DMS 273 treated with DMSO at 0.1 percent for 48 hours (cell line): ENCODE data around the gene CDX1.

ENCODE experiments used
- DNase-seq: peaks from one replicate; lab custom pipeline; 2025; lab: John Stamatoyannopoulos, UW

CDX1 gene

GRCh38 chr5:150184006-150184405, 17.4 kb downstream of the CDX1 start:
- no peak for DNase-seq

GRCh38 chr5:150184990-150185912, 18.7 kb downstream of the CDX1 start:
- DNase-seq, result no peak

- no peak for DNase-seq
These were observed 19.6 kb downstream of the CDX1 start for GRCh38 chr5:150186137-150186536.

DNA sequence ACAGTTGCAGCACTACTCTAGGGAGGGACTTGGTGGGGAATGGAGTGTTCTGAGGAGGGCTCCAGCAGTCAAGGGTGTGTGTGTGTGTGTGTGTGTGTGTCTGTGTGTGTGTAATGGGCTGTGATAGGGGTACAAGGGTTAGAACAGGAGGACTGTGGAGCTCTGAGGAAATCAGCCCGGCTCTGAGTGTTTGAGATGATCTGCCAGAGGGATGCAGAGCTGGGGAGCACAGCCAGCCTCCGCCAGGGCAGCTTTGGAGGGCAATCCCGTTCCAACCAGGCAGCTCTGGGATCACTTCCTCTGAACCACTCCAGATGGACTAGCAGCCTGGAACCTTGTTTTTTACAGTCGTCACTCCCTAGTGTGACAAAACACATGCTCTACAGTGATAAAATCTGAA, 20.3 kb downstream of the CDX1 start:
- DNase-seq, result no peak

- no peak for DNase-seq
These were observed 21.7 kb downstream of the CDX1 start for GRCh38 chr5:150188146-150188842.

DNA sequence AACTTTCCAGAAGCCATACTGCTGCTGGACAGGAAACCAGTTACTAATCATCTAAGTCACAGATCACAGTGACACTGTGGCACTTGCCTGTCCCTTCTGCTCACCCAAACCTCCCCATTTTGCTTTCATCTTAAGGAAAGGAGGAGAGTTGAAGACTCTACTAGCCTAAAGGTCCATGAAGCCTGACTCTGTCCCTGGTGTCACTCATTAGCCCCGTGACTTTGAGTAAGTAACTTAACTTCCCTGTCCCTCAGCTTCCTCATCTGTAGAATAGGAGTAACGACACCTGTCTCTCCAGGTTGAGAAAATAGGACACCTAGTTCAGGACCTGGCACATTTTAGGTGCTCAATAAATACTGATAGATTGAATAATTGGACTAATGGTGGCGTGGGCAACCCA, 22.7 kb downstream of the CDX1 start:
- no peak for DNase-seq

GRCh38 chr5:150189728-150190502, 23.3 kb downstream of the CDX1 start, which contains the start of gene SLC6A7:
Gene SLC6A7 (plus strand): TSS chr5:150190062. CDS start chr5:150190328, 266 bp downstream.
- no peak for DNase-seq

GRCh38 chr5:150190503-150190979, 24.0 kb downstream of the CDX1 start:
- DNase-seq, result no peak

DNA sequence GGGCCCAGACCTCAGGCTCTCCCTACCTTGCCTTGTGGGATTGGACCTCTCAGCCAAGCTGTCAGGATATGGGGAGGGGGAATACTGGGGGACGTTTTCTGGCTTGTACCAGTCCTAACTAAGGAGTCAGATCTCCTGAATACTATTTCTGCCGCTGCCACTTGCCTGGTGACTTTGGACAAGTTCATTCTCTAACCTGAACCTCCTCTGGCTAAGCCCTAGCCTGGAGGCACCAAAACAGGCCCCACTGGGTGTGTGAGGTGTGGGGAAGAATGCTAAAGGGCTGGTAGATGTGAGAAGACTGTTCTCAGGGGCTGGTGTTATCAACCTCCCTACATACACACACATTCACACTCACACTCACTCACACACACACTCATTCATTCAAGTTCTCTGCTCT, 24.4 kb downstream of the CDX1 start:
- no peak for DNase-seq

DNA sequence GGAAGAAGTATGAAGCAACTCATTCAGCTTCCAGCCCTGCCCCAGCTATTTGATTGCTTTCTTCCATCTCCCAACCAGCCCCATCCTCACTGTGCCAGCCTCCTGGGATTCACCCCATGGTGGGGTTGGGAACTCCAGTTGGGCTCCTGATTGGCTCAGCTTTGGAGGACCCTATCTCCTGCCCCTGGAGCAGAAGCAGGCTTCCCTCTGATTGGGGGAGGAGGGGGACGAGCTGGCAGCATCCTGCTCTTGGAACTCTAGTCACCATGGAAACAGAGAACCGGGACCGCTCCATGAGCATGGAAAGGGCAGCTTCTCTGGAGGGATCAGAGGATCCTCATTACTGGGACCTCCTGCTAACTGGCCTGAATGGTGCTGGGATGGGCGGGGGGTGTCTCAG, 25.9 kb downstream of the CDX1 start:
- DNase-seq, result no peak

DNA sequence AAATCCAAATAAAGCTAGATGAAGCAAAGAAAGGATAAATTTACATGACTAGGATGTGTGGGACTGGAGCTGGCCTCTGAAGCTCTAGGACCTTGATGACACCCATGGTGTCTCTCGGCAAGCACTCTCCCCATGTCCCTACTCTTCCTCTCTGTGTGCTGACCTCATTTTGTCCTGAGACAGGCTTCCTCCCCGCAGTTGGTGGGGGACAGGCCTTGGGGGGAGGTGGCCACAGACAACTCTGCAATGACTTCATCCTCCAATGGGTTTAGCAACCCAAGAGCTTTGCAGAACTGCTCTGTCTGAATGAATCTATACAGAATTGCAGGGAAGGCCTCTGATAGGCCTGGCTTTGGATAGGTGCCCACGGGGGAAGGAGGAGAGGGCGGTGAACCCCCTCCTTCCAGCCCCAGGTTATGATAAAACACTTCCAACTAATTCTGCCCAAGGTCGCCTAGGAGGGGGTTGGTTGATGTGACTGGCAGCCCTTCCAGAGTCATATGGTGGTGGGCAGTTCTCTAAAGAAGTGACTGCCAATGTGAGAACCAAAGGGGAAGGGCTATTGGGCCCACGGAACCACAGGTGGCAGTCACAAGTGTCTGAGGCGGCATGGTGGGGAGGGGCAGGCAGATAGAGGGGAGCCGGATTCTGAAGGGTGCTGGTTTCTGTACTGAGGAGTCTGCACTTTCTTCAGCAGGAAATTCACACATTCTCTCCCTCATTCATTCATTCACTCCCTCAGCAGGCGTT, 29.3 kb downstream of the CDX1 start:
- no peak for DNase-seq

DNA sequence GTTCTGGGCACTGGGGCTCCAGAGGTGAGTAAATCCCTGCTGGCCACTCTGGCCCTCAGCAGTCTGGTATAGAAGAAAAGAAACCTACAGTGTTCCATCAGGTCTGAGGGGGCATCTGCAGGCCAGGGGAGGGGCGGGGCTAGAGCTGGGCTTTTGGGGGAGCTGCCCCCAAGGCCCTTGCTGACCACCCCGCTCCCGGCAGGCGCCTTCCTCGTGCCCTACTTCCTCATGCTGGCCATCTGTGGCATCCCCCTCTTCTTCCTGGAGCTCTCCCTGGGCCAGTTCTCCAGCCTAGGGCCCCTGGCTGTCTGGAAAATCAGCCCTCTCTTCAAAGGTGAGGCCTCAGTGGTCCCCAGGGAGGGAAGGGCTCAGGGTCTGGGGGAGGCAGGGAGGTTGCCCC, 29.9 kb downstream of the CDX1 start:
- no peak for DNase-seq

DNA sequence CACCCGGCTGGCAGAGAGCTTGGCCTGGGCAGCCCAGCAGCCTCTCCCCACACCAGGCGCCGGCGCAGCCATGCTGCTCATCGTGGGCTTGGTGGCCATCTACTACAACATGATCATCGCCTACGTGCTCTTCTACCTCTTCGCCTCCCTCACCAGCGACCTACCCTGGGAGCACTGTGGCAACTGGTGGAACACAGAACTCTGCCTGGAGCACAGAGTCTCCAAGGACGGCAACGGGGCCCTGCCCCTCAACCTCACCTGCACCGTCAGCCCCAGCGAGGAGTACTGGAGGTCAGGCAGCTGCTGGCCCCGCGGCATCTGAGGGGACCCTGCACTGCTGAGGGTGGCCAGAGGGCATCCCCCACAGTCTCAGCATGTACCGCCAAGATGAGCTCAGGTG, 30.4 kb downstream of the CDX1 start:
- no peak for DNase-seq

DNA sequence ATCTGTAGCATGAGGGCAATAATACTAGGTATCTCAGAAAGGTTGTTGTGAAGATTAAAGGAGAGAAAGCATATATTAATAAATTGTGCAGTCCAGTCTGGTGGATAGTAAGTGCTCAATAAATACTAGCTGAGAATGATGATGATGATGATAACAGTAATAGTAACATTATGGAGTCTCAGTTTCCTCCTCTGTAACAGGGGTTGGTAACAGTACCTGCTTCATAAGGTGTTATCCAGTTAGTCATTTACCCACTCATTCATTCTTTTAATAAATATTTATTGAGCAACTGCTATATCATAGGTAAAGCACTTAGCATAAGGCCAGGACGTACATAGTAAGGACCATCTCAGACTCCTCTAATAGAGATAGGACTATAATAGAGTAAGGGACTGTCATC, 30.9 kb downstream of the CDX1 start:
- DNase-seq, result no peak

- DNase-seq, result no peak
These were observed 35.9 kb downstream of the CDX1 start for GRCh38 chr5:150202501-150202900.

DNA sequence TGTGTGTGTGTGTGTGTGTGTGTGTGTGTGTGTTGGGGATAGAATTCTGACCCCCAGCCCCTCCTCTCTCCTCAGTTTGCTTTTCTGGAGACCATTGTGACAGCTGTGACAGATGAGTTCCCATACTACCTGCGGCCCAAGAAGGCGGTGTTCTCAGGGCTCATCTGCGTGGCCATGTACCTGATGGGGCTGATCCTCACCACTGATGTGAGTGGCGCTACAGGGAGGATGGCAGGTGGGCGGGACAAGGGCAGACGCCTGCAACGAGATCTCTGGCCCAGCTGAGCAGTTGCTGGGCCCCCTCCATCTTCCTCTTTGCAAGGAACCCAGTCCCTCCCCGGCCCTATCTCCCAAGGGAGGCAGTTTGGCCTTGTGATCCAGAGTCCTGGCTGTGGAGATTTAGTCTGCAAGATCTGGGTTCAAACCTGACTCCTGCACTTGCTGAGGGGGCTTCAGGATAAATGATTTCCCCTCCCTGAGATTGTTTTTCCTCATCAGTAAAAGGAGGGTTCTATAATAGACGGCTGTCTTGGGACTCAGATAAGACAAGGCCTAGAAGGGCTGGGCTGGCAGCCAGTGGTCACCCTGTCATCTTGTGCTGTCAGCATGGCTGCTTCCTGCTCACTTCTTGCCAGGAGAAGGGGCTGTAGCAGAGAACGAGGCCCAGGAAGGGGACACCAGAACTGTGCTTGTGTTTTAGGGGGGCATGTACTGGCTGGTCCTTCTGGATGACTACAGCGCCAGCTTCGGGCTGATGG, 37.4 kb downstream of the CDX1 start:
- DNase-seq, result no peak

- DNase-seq, result no peak
These were observed 38.0 kb downstream of the CDX1 start for GRCh38 chr5:150204590-150204960.

DNA sequence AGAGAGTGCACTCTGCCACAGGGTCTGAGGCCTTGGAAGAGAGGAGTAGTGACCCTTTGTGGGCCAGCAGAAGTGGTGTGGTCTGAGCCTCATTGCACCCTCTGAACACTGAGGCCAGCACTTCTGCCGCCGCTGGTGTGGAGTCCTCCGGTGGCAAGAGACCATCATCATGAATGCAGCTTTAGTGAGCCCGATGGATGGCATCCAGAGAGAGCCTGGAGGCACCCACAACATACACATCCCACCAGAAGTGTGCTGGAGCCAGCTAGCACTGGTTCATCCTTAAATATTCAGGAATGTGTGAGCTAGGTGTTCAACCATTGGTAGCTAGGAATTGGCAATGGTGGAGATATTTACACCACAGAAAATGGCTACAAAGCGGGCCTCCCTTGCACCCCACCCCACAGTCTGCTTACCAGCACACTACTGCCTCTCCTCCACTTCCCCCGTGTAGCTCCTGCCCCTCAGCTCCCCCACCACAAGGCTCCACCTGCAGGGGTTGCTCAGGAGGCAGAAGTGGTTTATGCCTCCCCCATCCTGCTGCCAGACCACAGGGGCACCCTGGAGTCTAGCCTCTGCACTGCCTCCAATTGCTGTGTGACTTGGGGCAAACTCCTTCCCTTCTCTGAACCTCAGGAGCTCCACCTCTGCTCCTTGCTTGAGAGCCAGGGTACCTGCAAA, 39.7 kb downstream of the CDX1 start:
- DNase-seq, result no peak

- no peak for DNase-seq
These were observed 40.2 kb downstream of the CDX1 start for GRCh38 chr5:150206779-150207115.
